Activated CD8-positive, alpha-beta T cell treated with anti-CD3 and anti-CD28 coated beads for 36 hours (primary cell): Measurements from ENCODE around the gene RPL32. TPM values are rescaled to one million over a fixed set of nuclear protein-coding genes. Genes with fewer than 3 reads are reported as not detected.
A peak's percentile ranks its signal among the peaks of the same experiment; 100 is the strongest.

Source experiments
- ATAC-seq: fragments of 200-7000 bp; cut with Tn5 transposase; one replicate; pipeline ENCODE4 v1.10.0; 2021; ENCODE audit warnings: mild to moderate bottlenecking, moderate library complexity
- CTCF ChIA-PET: fragments of 350-600 bp; sonication (Branson Sonifier 250); formaldehyde crosslinking; loops from one replicate; lab custom pipeline; 2021; ENCODE audit warnings: antibody characterized with exemption; lab: Charles Lee
- POLR2A ChIA-PET: fragments of 350-600 bp; sonication (Branson Sonifier 250); formaldehyde crosslinking; loops from one replicate; lab custom pipeline; 2021; ENCODE audit warnings: antibody characterized with exemption; lab: Charles Lee
- DNase-seq: peaks from one replicate; pipeline ENCODE4 v3.0.0-alpha.2; 2020
- H3K27ac Mint-ChIP-seq: one replicate; pipeline ENCODE4 v1.8.0; 2021; ENCODE audit warnings: mild to moderate bottlenecking, mixed read lengths
- H3K27me3 Mint-ChIP-seq: one replicate; pipeline ENCODE4 v1.8.0; 2021; ENCODE audit warnings: mixed read lengths
- H3K36me3 Mint-ChIP-seq: one replicate; pipeline ENCODE4 v1.8.0; 2021; ENCODE audit warnings: low read depth, mixed read lengths
- H3K4me1 Mint-ChIP-seq: one replicate; pipeline ENCODE4 v1.8.0; 2021; ENCODE audit warnings: low read depth, mixed read lengths
- H3K4me3 Mint-ChIP-seq: one replicate; pipeline ENCODE4 v1.8.0; 2021; ENCODE audit warnings: mild to moderate bottlenecking, moderate library complexity, mixed read lengths
- H3K9me3 Mint-ChIP-seq: one replicate; pipeline ENCODE4 v1.8.0; 2021; ENCODE audit warnings: mixed read lengths
- CTCF ChIP-seq: fragments of 200-600 bp; IDR thresholded peaks from one replicate; pipeline ENCODE4 v1.8.0; 2022; ENCODE audit warnings: antibody characterized with exemption, mild to moderate bottlenecking
- intact Hi-C: fragments of 100-400 bp; cut with micrococcal nuclease; formaldehyde crosslinking; loops from one replicate; pipeline ENCODE4 v1.10.0; 2022
- total RNA-seq, 2 experiments: library from RNA; stranded (reverse); gene quantifications; one replicate each; pipeline ENCODE4 v1.2.3, GENCODE V29; 2021

RPL32 gene
- total RNA-seq: 1,000 to 10,000 TPM; 2,861 to 2,981 TPM

GRCh38 chr3:12841149-12841969, at the start of gene RPL32:
Gene RPL32, minus strand, starts transcription at chr3:12841565. Its CDS starts 1,328 bp downstream, at chr3:12840237.
- POLR2A ChIA-PET: interaction anchor here (0.6 to 6.3 kb wide), 28 partner anchors 10 to 744 kb away, joined by 3 to 103 read pairs (median 4); partner anchors contain the start of genes CAND2, NUP210, RAF1 and TSEN2
- peak; percentile 82 for TF ChIP-seq CTCF
- H3K27ac Mint-ChIP-seq: peak within 1 kb of the TSS; percentile 99
- DNase-seq (peak; percentile 90), ATAC-seq (peak; percentile 94)
- H3K27me3 Mint-ChIP-seq: no peaks in the 10 kb centered on the region
- CTCF ChIA-PET: interaction anchor here (0.7 to 4.2 kb wide), 32 partner anchors 10 to 446 kb away, joined by 3 to 36 read pairs (median 4); no protein-coding TSS in a partner anchor
- intact Hi-C loops: no loop called here
- H3K9me3 Mint-ChIP-seq: no peaks in the 10 kb centered on the region
- H3K36me3 Mint-ChIP-seq: peaks cover 50% of the 10 kb centered on the region
- H3K4me1 Mint-ChIP-seq: peaks cover 32% of the 10 kb centered on the region
- peak within 1 kb of the TSS; percentile 96 for H3K4me3 Mint-ChIP-seq

GRCh38 chr3:12890610-12891390, 49.4 kb upstream of the RPL32 start:
- peaks cover 15% of the 10 kb centered on the region for H3K27me3 Mint-ChIP-seq
- no peak overlapping the region for H3K27ac Mint-ChIP-seq
- CTCF ChIA-PET: interaction anchor here (0.9 to 4.5 kb wide), 18 partner anchors 9 to 103 kb away, joined by 3 to 36 read pairs (median 6); partner anchors contain the start of gene RPL32
- no peak for ATAC-seq
- no peak overlapping the region for H3K4me3 Mint-ChIP-seq
- intact Hi-C loops: loop anchor here (5.0 kb wide), 1 partner anchor 103 kb away; no protein-coding TSS in a partner anchor
- no peaks in the 10 kb centered on the region for H3K9me3 Mint-ChIP-seq
- POLR2A ChIA-PET: interaction anchor here (0.7 to 1.0 kb wide), 2 partner anchors 53 to 119 kb away, joined by 3 read pairs; no protein-coding TSS in a partner anchor
- DNase-seq: no peak
- H3K4me1 Mint-ChIP-seq: peaks cover 19% of the 10 kb centered on the region
- no peak for TF ChIP-seq CTCF
- H3K36me3 Mint-ChIP-seq: no peaks in the 10 kb centered on the region

- Mint-ChIP-seq H3K9me3 (no peaks in the 10 kb centered on the region), H3K4me3 (no peak overlapping the region), H3K27ac (no peak overlapping the region), H3K36me3 (no peaks in the 10 kb centered on the region), H3K27me3 (peaks cover 16% of the 10 kb centered on the region), H3K4me1 (peaks cover 14% of the 10 kb centered on the region)
- no peak for TF ChIP-seq CTCF
- ATAC-seq (no peak), DNase-seq (no peak)
- intact Hi-C loops: no loop called here
- CTCF ChIA-PET: interaction anchor here (0.6 to 3.8 kb wide), 9 partner anchors 9 to 207 kb away, joined by 3 to 15 read pairs (median 5); partner anchors contain the start of gene RPL32
- POLR2A ChIA-PET: interaction anchor here (1.4 kb wide), 3 partner anchors 49 to 55 kb away, joined by 3 to 6 read pairs (median 4); no protein-coding TSS in a partner anchor
These were observed 45.4 kb upstream of the RPL32 start for GRCh38 chr3:12886736-12887135.

GRCh38 chr3:12886106-12886679, 44.8 kb upstream of the RPL32 start:
- ATAC-seq: peak; percentile 66
- TF ChIP-seq CTCF: no peak
- Mint-ChIP-seq H3K36me3 (no peaks in the 10 kb centered on the region), H3K9me3 (no peaks in the 10 kb centered on the region), H3K27me3 (peaks cover 16% of the 10 kb centered on the region), H3K4me1 (peaks cover 13% of the 10 kb centered on the region), H3K27ac (peak overlapping the region; percentile 46), H3K4me3 (peak overlapping the region; percentile 41)
- CTCF ChIA-PET: interaction anchor here (2.1 to 3.8 kb wide), 2 partner anchors 18 to 44 kb away, joined by 7 to 15 read pairs; partner anchors contain the start of gene RPL32
- POLR2A ChIA-PET: interaction anchor here (1.4 to 1.5 kb wide), 2 partner anchors 51 to 54 kb away, joined by 4 read pairs; no protein-coding TSS in a partner anchor
- peak; percentile 49 for DNase-seq
- intact Hi-C loops: no loop called here
